GM21390 (cell line): Measurements from ENCODE around the gene SLFN5.
"Not testable (repeated sequence)": the region's sequence is repeated elsewhere in the genome, so short reads cannot be mapped to it uniquely, and the experiment has no call there.

Experiments used
- ATAC-seq: cut with Tn5 transposase; IDR thresholded peaks from one replicate; pipeline ENCODE4 v1.9.1; 2021; ENCODE audit not compliant: unreplicated experiment

The SLFN5 gene

DNA sequence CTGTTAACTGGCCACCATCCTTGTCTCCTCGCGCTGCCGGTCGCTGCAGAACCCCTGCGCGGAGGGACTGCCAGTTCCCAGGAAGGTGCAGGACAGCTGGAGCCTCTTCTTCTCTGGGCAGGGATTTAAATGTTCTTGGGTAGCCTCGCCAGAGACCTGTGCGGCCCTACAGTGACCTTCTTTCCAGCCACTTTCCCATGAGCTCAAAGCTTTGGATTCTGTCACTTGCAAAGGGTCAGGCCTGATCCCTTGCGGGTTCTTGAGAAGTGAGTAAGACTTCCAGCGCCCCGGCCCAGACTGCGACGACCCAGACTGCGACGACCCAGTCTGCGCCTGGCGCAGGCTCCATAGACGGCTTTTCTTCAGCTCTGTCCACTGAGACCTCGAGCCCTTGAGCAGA is 1.4 kb upstream of the SLFN5 start:
- no peak for ATAC-seq

- ATAC-seq, result peak; percentile 73
Observed at GRCh38 chr17:35242158-35242804, 591 bp upstream of the SLFN5 start.

- ATAC-seq, result peak; percentile 13
Observed at GRCh38 chr17:35243561-35244340, 879 bp downstream of the SLFN5 start.

DNA sequence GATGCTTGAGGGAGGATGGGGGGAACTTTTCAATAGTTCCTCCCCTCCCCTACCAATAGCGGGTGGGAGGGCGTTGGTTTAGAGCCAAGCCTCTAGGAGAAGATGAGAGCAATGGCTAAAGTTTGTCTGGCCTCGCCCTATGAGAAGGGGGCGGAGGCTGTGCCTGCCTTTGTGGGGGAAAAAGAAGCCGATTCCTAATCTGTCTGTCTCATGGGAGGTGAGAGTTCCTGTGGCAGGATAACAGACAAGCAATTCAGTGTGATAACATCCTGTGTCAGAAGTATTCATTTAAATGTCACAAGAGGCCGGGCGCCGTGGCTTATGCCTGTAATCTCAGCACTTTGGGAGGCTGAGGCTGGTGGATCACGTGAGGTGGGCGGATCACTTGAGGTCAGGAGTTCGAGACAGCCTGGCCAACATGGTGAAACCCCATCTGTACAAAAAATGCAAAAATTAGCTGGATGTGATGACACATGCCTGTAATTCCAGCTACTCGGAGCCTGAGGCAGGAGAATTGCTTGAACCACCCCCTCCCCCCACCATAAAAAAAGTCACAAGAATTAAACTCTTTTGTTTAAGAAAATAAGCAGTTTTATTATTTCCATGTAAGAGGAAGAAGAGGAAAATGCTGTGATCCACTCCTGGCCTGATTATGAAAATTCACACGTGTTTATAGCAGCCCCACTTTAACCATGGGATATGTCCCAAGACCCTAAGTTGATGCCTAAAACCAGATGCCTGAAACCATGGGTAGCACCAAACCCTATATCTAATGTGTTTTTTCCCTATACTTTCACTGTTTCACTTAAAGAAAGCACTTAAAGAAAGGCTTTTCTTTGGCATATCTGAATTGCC is 1.7 kb downstream of the SLFN5 start:
- ATAC-seq, result no peak

DNA sequence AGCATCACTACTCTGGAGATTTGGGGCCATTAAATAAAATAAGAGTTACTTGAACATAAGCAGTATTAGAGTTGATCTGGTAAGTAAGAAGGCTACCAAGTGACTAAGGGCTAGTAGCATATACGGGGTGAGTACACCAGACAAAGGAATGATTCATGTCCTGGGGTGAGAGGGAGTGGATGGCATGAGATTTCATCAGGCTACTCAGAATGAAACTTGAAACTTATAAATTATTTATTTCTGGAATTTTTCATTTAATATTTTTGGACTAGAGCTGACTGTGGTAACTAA is 2.3 kb downstream of the SLFN5 start:
- no peak for ATAC-seq

- ATAC-seq, result no peak
Observed at GRCh38 chr17:35252651-35253050, 9.8 kb downstream of the SLFN5 start.

GRCh38 chr17:35254107-35254773 is 11.4 kb downstream of the SLFN5 start:
- ATAC-seq, result no peak

DNA sequence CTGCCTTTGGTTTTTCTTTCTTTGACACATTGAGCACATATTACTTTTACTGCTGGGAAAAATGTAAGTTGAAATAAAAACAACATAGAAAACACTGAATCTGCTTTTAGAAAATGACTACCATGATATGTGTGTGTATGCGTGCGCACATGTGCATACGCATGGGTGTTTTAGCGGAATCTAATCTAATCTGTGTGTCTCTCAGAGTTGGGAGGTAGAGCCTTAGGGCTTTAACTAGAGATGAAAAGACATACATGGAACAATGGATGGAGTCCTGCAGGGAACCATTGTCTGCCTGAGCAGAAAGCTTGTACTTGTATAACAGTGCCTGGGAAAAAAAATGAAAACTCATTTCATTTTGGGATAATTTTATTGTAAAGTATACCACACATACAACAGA is 12.4 kb downstream of the SLFN5 start:
- ATAC-seq, result no peak

- ATAC-seq, result no peak
Observed at GRCh38 chr17:35256629-35257028, 13.8 kb downstream of the SLFN5 start.

- ATAC-seq, result no peak
Observed at GRCh38 chr17:35257208-35257659, 14.4 kb downstream of the SLFN5 start.

GRCh38 chr17:35259001-35259400 is 16.1 kb downstream of the SLFN5 start:
- ATAC-seq, result no peak

GRCh38 chr17:35265071-35265470 is 22.2 kb downstream of the SLFN5 start:
- ATAC-seq, result no peak

DNA sequence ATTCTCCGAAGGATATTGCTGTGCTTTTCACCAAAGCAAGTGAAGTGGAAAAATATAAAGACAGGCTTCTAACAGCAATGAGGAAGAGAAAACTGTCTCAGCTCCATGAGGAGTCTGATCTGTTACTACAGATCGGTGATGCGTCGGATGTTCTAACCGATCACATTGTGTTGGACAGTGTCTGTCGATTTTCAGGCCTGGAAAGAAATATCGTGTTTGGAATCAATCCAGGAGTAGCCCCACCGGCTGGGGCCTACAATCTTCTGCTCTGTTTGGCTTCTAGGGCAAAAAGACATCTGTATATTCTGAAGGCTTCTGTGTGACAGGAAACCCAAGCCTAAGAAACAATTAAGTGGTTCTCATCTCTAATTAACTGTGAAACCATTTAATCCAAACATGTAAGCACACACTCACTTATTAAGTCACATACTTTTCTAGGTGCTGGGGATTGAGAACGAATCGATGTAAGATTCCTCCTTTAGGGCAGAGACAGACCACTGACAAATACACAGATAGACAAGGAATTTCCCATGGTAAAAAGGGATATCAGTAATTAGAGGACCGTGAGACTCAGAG is 22.8 kb downstream of the SLFN5 start:
- no peak for ATAC-seq

- not testable (repeated sequence) for ATAC-seq
Observed at GRCh38 chr17:35274167-35275066, 31.5 kb downstream of the SLFN5 start.

GRCh38 chr17:35278454-35278853 is 35.6 kb downstream of the SLFN5 start:
- not testable (repeated sequence) for ATAC-seq

- ATAC-seq, result not testable (repeated sequence)
Observed at GRCh38 chr17:35278876-35279275, 36.0 kb downstream of the SLFN5 start.

GRCh38 chr17:35283767-35284166 is 40.9 kb downstream of the SLFN5 start:
- no peak for ATAC-seq

DNA sequence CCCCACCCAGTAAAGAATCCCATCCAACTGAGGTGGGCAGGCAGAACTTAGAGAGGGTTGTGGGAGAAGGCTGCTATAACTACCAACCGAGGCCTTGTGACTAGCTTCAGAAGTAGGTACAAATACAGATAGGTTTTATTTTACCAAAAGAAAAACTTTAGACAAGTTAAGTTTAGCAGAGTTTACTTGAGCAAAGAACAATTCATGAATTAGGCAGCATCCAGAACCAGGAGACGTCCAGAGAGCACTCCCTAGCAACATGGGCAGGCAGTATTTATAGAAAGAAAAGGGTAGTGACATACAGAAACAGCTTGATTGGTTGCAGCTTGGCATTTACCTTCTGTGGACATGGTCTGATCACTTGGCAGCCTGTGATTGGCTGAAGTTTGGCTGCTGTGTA is 42.1 kb downstream of the SLFN5 start:
- ATAC-seq, result no peak

DNA sequence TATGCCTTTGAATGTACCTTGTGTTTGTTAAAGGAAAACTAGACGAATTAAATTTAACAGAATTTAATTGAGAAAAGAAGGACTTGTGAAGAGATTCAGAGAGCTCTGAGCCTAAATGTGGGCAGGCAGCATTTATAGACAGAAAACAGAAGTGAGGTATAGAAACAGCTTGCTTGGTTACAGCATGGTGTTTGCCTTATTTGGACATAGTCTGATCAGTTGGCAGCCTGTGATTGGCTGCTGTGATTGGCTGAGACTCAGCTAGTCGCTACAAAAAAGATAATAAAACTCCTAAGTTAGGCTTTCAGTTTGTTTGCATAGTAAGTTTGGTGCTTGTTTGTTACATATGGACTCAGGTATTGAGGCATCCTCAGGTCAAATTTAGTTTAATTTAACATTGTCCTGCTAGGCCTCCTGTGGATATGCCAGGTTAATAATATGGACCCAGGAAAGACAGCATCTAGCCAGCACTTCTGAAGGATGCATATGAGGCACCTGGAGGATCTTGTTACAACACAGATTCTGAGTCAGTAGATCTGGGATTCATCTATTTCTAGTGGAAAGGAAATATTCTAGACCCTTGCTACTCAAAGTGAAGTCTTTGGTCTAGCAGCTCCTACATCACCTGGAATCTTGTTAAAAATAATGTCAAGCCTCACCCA is 43.4 kb downstream of the SLFN5 start:
- ATAC-seq, result no peak
